ENCODE data around the gene CPNE4. TPM values are rescaled to one million over a fixed set of nuclear protein-coding genes. Genes with fewer than 3 reads are reported as not detected.

Gene CPNE4
- total and polyA plus RNA-seq, 9 of the 15 experiments (the other 6 are each of a cell fraction or from before 2014, with no cell fraction given), result not detected

- H3K79me2 ChIP-seq (ENCODE audit: control insufficient read depth, insufficient read depth, low read length), result no peaks in the 10 kb centered on the region
- no peaks in the 10 kb centered on the region for H3K9me1 ChIP-seq (ENCODE audit: control insufficient read depth, insufficient read depth, low read length)
- no peaks in the 10 kb centered on the region for H3K4me1 ChIP-seq (replicated peaks in 1 of 2; ENCODE audit: control insufficient read depth in 2 of 2, insufficient read depth in 2 of 2, low read length in 2 of 2)
- BruUV-seq (replicated peaks), result no TSS peak
- intact Hi-C loops (cut with micrococcal nuclease) (no loop called here), in situ Hi-C loops (cut with MboI) (loop anchor here (25.0 kb wide), 1 partner anchor 964 kb away; the partner anchor contains the start of genes ASTE1 and NEK11)
- ChIA-PET CTCF (ENCODE audit: low intra/inter-chr PET ratio) (no interaction called here), POLR2A (no interaction called here)
- no peak overlapping the region for H3K4me3 ChIP-seq
- ATAC-seq (no peak), DNase-seq (ENCODE audit: extremely low read depth in 1 of 4, low spot score in 3 of 4) (no peak), FAIRE-seq (no peak)
- no peak overlapping the region for H2AFZ ChIP-seq (ENCODE audit: low read depth, low read length)
- H3K9ac ChIP-seq (ENCODE audit: insufficient read depth in 1 of 2, low read depth in 2 of 2, low read length in 2 of 2), result no peak overlapping the region
- no peaks in the 10 kb centered on the region for H4K20me1 ChIP-seq (replicated peaks; ENCODE audit: control insufficient read depth, insufficient read depth, low read length)
- no peak overlapping the region for H3K27ac ChIP-seq (ENCODE audit: extremely low read depth, low read depth, low read length)
- TF ChIP-seq PCBP1 (IDR thresholded peaks at IDR 0.05; ENCODE audit: low read depth, low read length, poor library complexity, severe bottlenecking) (no peak), ZNF354B (CRISPR knock-in tag; IDR thresholded peaks at IDR 0.05) (no peak), POU5F1 (IDR thresholded peaks at IDR 0.05; ENCODE audit: borderline replicate concordance, low read depth, low read length, partially characterized antibody) (no peak), MEIS2 (IDR thresholded peaks at IDR 0.05; ENCODE audit: partially characterized antibody) (no peak), BRCA1 (IDR thresholded peaks at IDR 0.05) (no peak), BRCA1 (CRISPR knock-in tag; IDR thresholded peaks at IDR 0.05) (no peak), ZNF395 (CRISPR knock-in tag; IDR thresholded peaks at IDR 0.05) (no peak), ZNF551 (CRISPR knock-in tag; IDR thresholded peaks at IDR 0.05) (no peak), SLC30A9 (CRISPR knock-in tag; IDR thresholded peaks at IDR 0.05) (no peak), E2F1 (CRISPR knock-in tag; IDR thresholded peaks at IDR 0.05) (no peak), ETS1 (conservative IDR thresholded peaks at IDR 0.05; ENCODE audit: control insufficient read depth, low read depth, low read length) (no peak), ZMIZ1 (IDR thresholded peaks at IDR 0.05; ENCODE audit: low read depth in 2 of 2, low read length in 2 of 2) (no peak), JUNB (CRISPR knock-in tag; conservative IDR thresholded peaks at IDR 0.05) (no peak), ZNF143 (CRISPR knock-in tag; IDR thresholded peaks at IDR 0.05) (no peak)
- no peak overlapping the region for H3K4me2 ChIP-seq (ENCODE audit: insufficient read depth, low read length)
- no peaks in the 10 kb centered on the region for H3K36me3 ChIP-seq (ENCODE audit: control insufficient read depth, insufficient read depth, low read length)
- H3K27me3 ChIP-seq (ENCODE audit: control insufficient read depth in 2 of 2, insufficient read depth in 2 of 2, low read length in 2 of 2), result no peaks in the 10 kb centered on the region
- 0% methylated on average over 1 of the region's 1 CpG for WGBS (ENCODE audit: insufficient coverage, low coverage, missing lambda C conversion rate)
- no peaks in the 10 kb centered on the region for H3K9me3 ChIP-seq (replicated peaks; ENCODE audit: control insufficient read depth, insufficient read depth, low read depth, low read length)
These were observed 33.8 kb downstream of the CPNE4 start for GRCh38 chr3:132001036-132001435.

Data from K562 (cell line).